Forelimb muscle (tissue), 1 donor: ENCODE data around the gene SPATA25. TPM values are rescaled to one million over a fixed set of nuclear protein-coding genes. Genes with fewer than 3 reads are reported as not detected.
"Not testable (repeated sequence)": the region's sequence is repeated elsewhere in the genome, so short reads cannot be mapped to it uniquely, and the experiment has no call there.

Experiments
- DNase-seq: peaks from one replicate; pipeline ENCODE4 v3.0.0-alpha.2; 2013; ENCODE audit warnings: low read depth
- polyA plus RNA-seq: library from polyadenylated mRNA; unstranded; fragments of 120-200 nt; gene quantifications from one replicate; pipeline ENCODE4 v1.2.1, GENCODE V29; 2013; ENCODE audit not compliant: insufficient read length

Gene SPATA25
- polyA plus RNA-seq = 10.3 TPM

- no peak for DNase-seq
Observed at GRCh38 chr20:45887346-45887715, at the start of gene SPATA25. Gene SPATA25 (minus strand): TSS chr20:45887622. CDS start chr20:45887590, 32 bp downstream.

- DNase-seq = no peak
Observed at GRCh38 chr20:45935416-45936046, 48.1 kb upstream of the SPATA25 start.

- peak; percentile 98 for DNase-seq
Observed at GRCh38 chr20:45934586-45935415, 47.4 kb upstream of the SPATA25 start, which contains the start of gene PCIF1. Gene PCIF1 (plus strand): TSS chr20:45934683. CDS start chr20:45939000, 4,317 bp downstream.

- no peak for DNase-seq
Observed at GRCh38 chr20:45934046-45934585, 46.7 kb upstream of the SPATA25 start.

GRCh38 chr20:45933266-45934045, 46.0 kb upstream of the SPATA25 start:
- DNase-seq = no peak

GRCh38 chr20:45931680-45932079, 44.3 kb upstream of the SPATA25 start:
- not testable (repeated sequence) for DNase-seq

- no peak for DNase-seq
Observed at GRCh38 chr20:45927071-45927878, 39.9 kb upstream of the SPATA25 start.

GRCh38 chr20:45926731-45927070, 39.3 kb upstream of the SPATA25 start:
- DNase-seq = no peak

GRCh38 chr20:45925821-45926506, 38.5 kb upstream of the SPATA25 start:
- no peak for DNase-seq

GRCh38 chr20:45924391-45925261, 37.2 kb upstream of the SPATA25 start:
- DNase-seq = no peak

GRCh38 chr20:45921337-45922189, 34.1 kb upstream of the SPATA25 start:
- DNase-seq = no peak

GRCh38 chr20:45920462-45921336, 33.3 kb upstream of the SPATA25 start:
- DNase-seq = no peak

GRCh38 chr20:45919542-45920399, 32.3 kb upstream of the SPATA25 start:
- DNase-seq = no peak

GRCh38 chr20:45918779-45919537, 31.5 kb upstream of the SPATA25 start:
- DNase-seq = no peak

GRCh38 chr20:45918182-45918737, 30.8 kb upstream of the SPATA25 start:
- DNase-seq = no peak

- no peak for DNase-seq
Observed at GRCh38 chr20:45917790-45918141, 30.3 kb upstream of the SPATA25 start.
